ENCODE results near the gene FARSA.
A peak's percentile ranks its signal among the peaks of the same experiment; 100 is the strongest.

The FARSA gene

DNA sequence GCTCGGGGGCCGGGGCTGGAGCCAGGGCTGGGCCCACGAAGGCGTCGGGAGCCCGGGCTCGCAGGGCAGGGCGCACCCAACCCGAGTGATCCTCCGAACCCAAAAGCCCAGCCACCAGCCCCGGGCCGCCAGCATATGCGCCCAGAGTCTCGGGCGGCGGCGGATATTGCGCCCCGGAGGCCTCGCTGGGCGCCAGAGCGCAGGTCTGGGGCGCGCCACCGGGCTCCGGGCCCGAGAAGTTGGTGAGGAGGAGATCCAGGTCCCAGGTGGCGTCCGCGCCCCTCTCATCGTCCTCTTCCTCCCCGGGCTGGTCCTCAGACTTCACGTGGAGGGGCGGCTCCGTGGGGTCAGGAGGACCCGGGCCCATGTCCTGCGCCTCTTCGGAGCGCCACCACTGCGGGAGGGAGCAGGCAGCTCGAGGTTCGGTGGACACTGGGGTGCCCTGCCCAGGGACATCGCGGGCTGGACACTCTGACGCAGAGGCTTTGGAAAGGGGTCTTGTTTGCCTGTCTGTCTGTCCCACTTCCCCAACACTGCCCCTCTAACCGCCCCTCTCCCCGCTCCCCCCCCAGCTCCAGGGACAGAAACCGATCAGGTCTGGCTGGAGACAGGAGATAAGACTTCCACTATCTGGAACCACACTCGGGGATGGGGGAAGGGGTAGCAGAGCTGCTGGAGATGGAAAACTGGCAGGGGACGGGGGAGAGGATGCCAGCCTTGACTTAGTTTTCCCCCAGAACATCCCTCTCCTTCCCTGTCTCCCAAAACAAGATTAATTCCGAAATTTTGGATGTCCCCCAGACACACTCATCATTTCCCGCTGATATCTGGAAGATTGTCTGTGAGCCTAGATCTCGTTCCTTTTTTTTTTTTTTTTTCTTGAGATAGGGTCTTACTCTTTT lies 47.5 kb downstream of the FARSA start:
- TF ChIP-seq, protein P1, sequence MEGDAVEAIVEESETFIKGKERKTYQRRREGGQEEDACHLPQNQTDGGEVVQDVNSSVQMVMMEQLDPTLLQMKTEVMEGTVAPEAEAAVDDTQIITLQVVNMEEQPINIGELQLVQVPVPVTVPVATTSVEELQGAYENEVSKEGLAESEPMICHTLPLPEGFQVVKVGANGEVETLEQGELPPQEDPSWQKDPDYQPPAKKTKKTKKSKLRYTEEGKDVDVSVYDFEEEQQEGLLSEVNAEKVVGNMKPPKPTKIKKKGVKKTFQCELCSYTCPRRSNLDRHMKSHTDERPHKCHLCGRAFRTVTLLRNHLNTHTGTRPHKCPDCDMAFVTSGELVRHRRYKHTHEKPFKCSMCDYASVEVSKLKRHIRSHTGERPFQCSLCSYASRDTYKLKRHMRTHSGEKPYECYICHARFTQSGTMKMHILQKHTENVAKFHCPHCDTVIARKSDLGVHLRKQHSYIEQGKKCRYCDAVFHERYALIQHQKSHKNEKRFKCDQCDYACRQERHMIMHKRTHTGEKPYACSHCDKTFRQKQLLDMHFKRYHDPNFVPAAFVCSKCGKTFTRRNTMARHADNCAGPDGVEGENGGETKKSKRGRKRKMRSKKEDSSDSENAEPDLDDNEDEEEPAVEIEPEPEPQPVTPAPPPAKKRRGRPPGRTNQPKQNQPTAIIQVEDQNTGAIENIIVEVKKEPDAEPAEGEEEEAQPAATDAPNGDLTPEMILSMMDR (IDR thresholded peaks at IDR 0.05; ENCODE audit: insufficient read depth, low read depth, low read length, missing control alignments) = no peak
- no peak overlapping the region for H3K4me3 ChIP-seq (ENCODE audit: low read depth, low read length)
- DNase-seq (ENCODE audit: low read depth) = no peak

DNA sequence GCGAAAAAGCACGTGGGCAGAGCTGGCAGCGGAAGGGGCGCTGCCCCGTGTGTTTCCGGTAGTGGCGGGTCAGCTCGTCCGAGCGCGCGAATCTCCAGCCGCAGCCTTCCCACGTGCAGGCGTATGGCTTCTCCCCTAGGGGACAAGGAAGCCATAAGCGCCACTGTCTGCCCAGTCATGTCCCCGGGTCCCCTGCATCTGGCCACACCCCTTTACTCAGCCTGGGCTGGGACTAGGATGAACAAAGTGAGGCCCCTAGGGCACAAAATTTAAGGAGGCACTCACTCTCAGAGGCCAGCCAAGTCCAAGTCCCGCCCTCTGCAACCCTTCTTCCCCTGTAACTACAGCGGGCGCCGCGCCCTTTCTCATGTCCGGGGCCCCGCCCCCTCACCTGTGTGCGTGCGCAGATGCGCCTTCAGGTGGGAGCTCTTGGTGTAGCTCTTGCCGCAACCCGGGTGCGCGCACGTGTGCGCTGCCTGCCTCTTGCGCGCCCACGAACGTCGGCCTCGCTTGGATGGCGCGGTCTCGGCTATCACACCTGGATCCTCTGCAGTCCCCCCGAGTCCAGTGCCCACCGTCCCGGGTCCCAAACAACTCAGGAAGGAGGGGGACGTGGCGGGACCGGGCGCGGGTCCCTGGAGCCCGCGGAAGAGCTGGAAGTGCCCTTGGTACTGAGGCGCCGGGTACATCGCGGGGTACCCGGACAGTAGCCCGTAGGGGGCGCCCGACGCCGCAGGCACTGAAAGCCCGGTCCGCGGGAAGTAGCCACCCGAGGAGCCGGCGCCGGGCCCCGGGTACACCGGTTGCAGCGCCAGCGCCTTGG lies 48.4 kb downstream of the FARSA start:
- DNase-seq (ENCODE audit: low read depth) = peak; percentile 89
- H3K4me3 ChIP-seq (ENCODE audit: low read depth, low read length) = peak overlapping the region; percentile 41
- TF ChIP-seq, protein P1 (IDR thresholded peaks at IDR 0.05; ENCODE audit: insufficient read depth, low read depth, low read length, missing control alignments) = peak; percentile 63

DNA sequence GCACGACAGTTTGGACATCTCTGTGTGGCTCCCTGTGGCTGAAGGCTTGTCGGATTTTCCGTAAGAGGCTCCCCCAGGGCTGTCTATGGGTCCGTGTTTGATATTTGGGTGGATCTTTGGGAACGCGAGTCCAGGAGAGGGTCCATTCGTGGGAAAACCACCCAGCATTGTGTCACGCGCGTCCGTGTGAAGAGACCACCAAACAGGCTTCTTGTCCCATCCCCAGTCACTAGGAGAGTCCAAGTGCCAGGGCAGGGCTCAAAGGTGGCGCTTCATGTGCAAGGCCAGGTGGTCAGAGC lies 48.9 kb downstream of the FARSA start:
- TF ChIP-seq, protein P1 (IDR thresholded peaks at IDR 0.05; ENCODE audit: insufficient read depth, low read depth, low read length, missing control alignments) = no peak
- H3K4me3 ChIP-seq (ENCODE audit: low read depth, low read length) = peak overlapping the region; percentile 41; the same call in 1 of the 2 replicates
- DNase-seq (ENCODE audit: low read depth) = no peak

DNA sequence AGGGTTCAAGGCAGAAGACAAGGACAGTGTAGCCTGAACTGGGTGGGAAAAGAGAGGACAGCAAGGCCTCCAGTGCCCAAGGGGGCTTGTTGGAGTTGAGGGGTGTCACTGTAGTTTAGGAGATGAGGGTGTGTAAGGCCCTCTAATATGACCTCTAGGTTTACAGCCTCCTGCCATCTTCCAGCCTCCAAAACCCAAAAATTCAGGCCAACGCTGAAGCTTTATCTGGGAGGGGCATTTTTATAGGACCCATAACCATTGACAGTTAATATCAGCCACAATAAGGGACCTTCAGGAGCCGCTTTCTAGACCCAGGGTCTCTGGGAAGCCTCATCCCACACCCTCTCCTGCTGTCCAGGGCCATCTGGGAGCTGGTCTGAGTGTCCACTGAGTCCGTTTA lies 49.3 kb downstream of the FARSA start:
- no peak for DNase-seq (ENCODE audit: low read depth)
- TF ChIP-seq, protein P1 (IDR thresholded peaks at IDR 0.05; ENCODE audit: insufficient read depth, low read depth, low read length, missing control alignments) = no peak
- H3K4me3 ChIP-seq (ENCODE audit: low read depth, low read length) = no peak overlapping the region

DNA sequence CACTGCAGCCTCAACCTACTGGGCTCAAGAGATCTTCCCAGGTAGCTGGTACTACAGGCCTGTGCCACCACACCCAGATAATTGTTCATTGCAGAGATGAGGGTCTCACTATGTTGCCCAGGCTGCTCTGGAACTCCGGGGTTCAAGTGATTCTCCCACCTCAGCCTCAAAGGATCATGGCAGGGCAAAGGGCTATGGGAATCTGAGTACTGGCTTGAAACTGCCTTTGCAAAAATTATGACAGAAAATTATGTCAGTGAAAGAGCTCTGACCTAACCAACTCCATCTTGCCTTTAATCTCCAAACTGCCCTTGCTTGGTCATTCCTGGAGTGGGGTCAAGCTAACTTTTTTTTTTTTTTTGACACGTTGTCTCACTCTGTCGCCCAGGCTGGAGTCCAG lies 50.9 kb downstream of the FARSA start:
- TF ChIP-seq, protein P1 (IDR thresholded peaks at IDR 0.05; ENCODE audit: insufficient read depth, low read depth, low read length, missing control alignments) = no peak

DNA sequence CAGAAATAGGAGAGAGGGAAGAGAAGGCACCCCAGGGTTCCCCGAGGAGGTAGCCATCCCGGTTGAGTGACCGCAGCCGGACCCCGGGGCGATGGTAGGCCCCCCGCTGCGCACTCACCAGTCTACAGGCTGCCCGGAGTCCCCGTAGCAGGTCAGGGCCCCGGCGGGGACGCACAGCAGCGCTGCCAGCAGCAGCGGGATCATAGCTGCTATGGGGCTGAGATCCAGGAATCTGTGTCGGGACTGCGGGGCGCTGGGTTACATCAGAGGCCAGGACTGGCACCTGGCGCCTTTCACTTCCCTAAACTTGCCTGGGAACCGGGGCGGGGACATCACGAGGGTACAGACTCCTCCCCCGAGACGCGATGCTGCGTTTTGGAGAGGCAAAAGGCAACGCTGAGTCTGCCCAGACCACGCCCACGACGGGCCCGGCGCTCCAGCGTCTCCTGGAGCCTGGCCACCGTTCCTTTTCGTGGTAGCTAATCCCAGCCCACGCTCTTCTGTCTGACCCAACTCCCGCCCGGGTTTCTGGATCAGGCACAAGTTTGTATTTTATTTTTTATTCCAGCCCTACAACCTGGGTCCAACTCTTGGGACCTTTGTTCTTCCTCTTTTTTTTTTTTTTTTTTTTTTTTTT lies 52.2 kb downstream of the FARSA start, which contains the start of gene DNASE2:
Gene DNASE2, minus strand, starts transcription at position 278 of the 637 bp plus-strand sequence. Its CDS starts 74 bp downstream, at position 204.
- H3K4me3 ChIP-seq (ENCODE audit: low read depth, low read length) = peak within 1 kb of the TSS; percentile 82
- DNase-seq (ENCODE audit: low read depth) = peak; percentile 98
- TF ChIP-seq, protein P1 (IDR thresholded peaks at IDR 0.05; ENCODE audit: insufficient read depth, low read depth, low read length, missing control alignments) = no peak

More for the DNA sequence above, 50.9 kb downstream of the FARSA start:
- H3K4me3 ChIP-seq (ENCODE audit: low read depth, low read length) = no peak overlapping the region
- DNase-seq (ENCODE audit: low read depth) = no peak

Measured in GM12865 (cell line).